ENCODE measurements around the gene KCNQ1.

Gene KCNQ1

GRCh38 chr11:2665526-2666400, 221.0 kb downstream of the KCNQ1 start:
- no peak for DNase-seq (ENCODE audit: low read depth)

GRCh38 chr11:2666401-2666741, 221.6 kb downstream of the KCNQ1 start:
- DNase-seq (ENCODE audit: low read depth), result no peak

DNA sequence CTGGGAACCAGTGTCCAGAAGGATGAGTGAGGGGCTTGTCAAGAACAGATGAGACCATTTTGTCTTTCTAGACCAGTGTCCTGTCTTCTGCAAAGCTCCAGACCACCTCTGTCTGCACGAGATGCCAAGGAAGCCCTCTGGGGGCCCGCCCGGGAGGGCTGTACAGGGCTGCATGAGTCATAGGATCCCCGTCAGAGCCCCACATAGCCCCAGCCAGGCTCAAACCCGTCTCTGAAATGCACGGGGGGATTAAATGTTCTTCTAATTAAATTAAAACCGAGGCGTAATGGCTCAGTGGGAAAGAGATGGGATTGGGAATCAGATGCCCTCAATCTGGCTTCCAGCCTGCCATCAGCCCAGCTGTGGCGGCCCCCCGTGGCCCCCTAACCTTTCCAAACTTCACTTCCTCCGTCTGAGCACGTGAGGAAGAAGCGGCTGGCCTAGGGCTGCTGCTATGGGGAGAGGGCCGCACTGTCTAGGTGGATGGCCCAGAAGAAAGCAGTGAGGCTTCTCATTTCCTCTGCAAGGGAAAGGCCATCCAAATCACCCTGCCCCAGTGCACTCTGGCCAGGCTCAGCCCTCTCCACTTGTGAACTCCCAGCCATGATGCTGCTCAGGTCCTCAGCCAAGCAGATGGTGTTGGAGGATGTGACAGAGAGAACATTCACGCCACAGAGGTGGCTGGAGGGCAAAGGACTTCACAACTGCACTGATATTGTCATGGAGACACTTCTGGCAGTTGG, 222.2 kb downstream of the KCNQ1 start:
- no peak for DNase-seq (ENCODE audit: low read depth)

- no peak for DNase-seq (ENCODE audit: low read depth)
Observed at GRCh38 chr11:2667940-2668339, 223.1 kb downstream of the KCNQ1 start.

- no peak for DNase-seq (ENCODE audit: low read depth)
Observed at GRCh38 chr11:2668876-2669275, 224.1 kb downstream of the KCNQ1 start.

- no peak for DNase-seq (ENCODE audit: low read depth)
Observed at GRCh38 chr11:2669634-2670469, 225.0 kb downstream of the KCNQ1 start.

DNA sequence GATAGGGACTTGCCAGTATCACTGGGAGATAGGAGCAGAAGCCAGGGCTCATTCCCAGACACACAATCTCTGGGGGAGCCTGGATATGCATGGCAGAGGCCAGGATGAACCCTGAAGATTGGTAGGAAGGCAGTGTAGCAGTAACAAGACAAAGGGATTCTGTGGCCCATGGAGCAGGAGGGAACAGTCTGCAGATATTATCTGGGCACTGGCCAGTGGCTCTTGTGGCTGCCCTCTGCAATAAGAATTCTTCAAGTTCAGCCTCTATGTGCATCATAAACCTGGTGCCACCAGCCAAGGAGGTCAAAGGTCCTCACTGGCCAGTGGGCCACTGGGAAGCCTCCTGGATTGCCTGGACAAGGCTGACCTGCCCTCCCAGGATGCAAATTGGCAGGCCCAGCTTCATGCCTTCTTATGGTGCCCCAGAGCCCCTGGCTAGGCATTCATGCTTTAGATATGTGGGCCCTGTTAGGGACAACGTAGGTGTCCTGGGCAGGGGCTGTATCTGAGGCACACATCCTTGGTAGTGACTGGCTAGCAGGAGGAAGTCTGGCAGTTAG, 225.8 kb downstream of the KCNQ1 start:
- DNase-seq (ENCODE audit: low read depth), result no peak

DNA sequence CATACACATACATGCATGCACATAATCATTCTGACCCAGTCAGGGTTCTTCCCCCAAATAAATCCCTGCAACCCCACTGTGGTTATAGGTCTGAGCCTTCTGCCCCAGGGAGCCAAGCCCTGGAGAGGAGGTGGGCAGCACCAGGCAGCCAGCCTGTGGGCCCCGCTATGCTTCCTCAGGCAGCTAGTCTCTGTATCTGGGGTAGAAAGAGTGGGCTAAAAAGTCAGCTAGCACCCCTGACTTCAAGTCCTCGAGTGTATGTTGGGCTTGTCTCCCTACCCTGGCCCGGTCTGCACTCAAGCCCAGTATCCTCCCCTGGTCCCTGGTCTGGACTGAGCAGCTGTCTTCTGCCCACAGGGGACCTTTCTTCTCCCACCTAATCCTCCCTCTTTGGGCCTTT, 226.9 kb downstream of the KCNQ1 start:
- DNase-seq (ENCODE audit: low read depth), result no peak

DNA sequence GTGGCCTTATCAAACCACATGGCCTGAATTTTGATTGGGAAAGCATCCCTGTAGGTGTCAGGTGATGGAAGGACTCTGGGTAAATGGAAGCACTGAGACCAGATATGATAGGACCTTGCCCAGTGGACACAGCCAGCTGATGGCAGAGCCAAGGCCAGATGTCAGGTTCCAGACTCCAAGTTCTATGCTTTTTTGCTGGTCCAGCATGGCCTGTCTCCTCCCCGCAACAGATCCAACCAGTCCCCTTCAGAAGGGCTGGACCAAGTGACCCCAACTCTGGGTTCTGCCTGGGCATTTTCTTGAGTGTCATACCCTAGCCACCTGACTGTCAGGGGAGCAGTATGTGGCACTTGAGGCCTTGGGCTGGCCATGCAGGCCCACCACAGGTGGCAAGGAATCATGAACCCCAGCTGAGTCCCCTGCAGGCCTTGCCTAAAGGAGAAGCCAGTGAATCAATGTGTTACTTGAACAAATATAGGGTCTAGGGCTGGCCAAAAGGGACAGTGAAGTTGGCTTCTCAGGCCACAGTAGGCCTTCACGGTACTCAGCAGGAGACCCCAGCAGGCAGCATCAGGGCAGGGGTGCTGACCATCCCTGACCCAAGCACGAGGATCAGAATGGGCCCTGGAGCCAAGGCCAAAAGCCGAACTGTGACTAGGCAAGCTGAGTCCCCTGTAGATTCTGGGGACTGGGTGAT, 227.9 kb downstream of the KCNQ1 start:
- no peak for DNase-seq (ENCODE audit: low read depth)

GRCh38 chr11:2673250-2673610, 228.4 kb downstream of the KCNQ1 start:
- DNase-seq (ENCODE audit: low read depth), result no peak

DNA sequence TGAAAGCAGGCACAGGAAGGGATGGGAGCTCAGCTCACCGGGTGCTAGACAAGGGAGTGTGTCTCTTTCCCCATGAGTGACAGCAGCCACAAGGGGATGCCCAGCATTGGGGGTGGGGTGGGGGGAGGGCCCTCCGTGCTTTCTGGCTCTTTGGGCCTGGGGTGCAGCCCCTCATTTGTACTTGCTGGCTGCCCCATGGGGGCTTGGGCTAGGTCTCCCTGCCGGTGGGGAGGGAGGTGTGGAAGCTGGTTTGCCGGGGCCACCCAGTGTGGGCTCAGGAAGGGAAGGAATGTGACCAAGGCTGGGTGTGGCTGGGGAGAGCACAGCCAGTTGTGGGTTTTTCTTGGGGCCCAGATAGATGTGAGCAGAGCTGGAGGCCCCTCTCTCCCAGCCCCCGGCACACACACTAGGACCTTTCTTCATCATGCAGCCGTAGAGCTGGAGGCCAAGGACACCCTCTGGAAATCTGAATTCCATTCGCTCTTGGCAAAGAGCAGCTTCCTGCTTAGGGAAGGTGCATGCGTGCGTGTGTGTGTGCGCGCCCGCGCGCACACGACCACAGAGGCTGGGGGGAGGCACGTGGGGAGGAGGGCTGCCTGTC, 229.2 kb downstream of the KCNQ1 start:
- no peak for DNase-seq (ENCODE audit: low read depth)

- no peak for DNase-seq (ENCODE audit: low read depth)
Observed at GRCh38 chr11:2674658-2675131, 229.9 kb downstream of the KCNQ1 start.

- DNase-seq (ENCODE audit: low read depth), result no peak
Observed at GRCh38 chr11:2675540-2675939, 230.7 kb downstream of the KCNQ1 start.

GRCh38 chr11:2677127-2677526, 232.3 kb downstream of the KCNQ1 start:
- DNase-seq (ENCODE audit: low read depth), result no peak

- DNase-seq (ENCODE audit: low read depth), result no peak
Observed at GRCh38 chr11:2678396-2678795, 233.6 kb downstream of the KCNQ1 start.

- DNase-seq (ENCODE audit: low read depth), result no peak
Observed at GRCh38 chr11:2679011-2679676, 234.3 kb downstream of the KCNQ1 start.

GRCh38 chr11:2681408-2682145, 236.8 kb downstream of the KCNQ1 start:
- DNase-seq (ENCODE audit: low read depth), result no peak

GRCh38 chr11:2683806-2684205, 239.0 kb downstream of the KCNQ1 start:
- no peak for DNase-seq (ENCODE audit: low read depth)

DNA sequence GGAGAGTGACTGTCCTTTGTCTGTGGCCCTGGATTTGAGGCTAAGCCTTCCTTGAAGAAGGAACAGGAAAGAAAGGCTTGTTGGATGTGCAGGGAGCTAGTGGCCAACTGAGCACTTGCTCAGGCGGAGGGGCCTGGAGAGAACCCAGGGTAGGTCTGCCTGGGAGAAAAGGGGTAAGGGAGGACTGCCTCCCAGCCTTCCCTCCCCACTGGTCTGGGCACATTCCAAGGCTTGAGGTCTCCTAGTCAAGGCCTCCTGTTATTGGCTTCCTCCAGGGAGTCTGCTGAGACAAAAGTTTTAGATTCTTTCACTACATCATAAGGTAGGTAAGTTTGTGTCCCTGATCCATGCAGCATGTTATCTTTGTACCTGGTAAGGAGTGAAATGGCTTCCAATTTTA, 239.8 kb downstream of the KCNQ1 start:
- DNase-seq (ENCODE audit: low read depth), result no peak

GRCh38 chr11:2685051-2685450, 240.2 kb downstream of the KCNQ1 start:
- DNase-seq (ENCODE audit: low read depth), result no peak
